Activated naive CD4-positive, alpha-beta T cell treated with anti-CD3 and anti-CD28 coated beads for 36 hours (primary cell): ENCODE measurements around the gene MUC5AC. TPM values are rescaled to one million over a fixed set of nuclear protein-coding genes. Genes with fewer than 3 reads are reported as not detected.

Experiments
- CTCF ChIA-PET: fragments of 350-600 bp; sonication (Branson Sonifier 250); formaldehyde crosslinking; loops from one replicate; lab custom pipeline; 2021; ENCODE audit warnings: antibody characterized with exemption; lab: Charles Lee
- DNase-seq: peaks from one replicate; pipeline ENCODE4 v3.0.0-alpha.2; 2020
- H3K27ac Mint-ChIP-seq: one replicate; pipeline ENCODE4 v1.8.0; 2021; ENCODE audit warnings: mild to moderate bottlenecking, mixed read lengths
- H3K27me3 Mint-ChIP-seq: one replicate; pipeline ENCODE4 v1.8.0; 2021; ENCODE audit warnings: low read depth, mixed read lengths
- H3K36me3 Mint-ChIP-seq: one replicate; pipeline ENCODE4 v1.8.0; 2021; ENCODE audit warnings: low read depth, mixed read lengths
- H3K4me1 Mint-ChIP-seq: one replicate; pipeline ENCODE4 v1.8.0; 2021; ENCODE audit warnings: low read depth, mixed read lengths
- H3K4me3 Mint-ChIP-seq: one replicate; pipeline ENCODE4 v1.8.0; 2021; ENCODE audit warnings: mild to moderate bottlenecking, moderate library complexity, mixed read lengths
- H3K9me3 Mint-ChIP-seq: one replicate; pipeline ENCODE4 v1.8.0; 2021; ENCODE audit warnings: mixed read lengths
- intact Hi-C: fragments of 100-400 bp; cut with micrococcal nuclease; formaldehyde crosslinking; loops from one replicate; pipeline ENCODE4 v1.15.1; 2023
- total RNA-seq, 2 experiments: library from RNA; stranded (reverse); gene quantifications; one replicate each; pipeline ENCODE4 v1.2.3, GENCODE V29; 2021

Gene MUC5AC
- total RNA-seq, 2 experiments from 2014 or later = not detected

DNA sequence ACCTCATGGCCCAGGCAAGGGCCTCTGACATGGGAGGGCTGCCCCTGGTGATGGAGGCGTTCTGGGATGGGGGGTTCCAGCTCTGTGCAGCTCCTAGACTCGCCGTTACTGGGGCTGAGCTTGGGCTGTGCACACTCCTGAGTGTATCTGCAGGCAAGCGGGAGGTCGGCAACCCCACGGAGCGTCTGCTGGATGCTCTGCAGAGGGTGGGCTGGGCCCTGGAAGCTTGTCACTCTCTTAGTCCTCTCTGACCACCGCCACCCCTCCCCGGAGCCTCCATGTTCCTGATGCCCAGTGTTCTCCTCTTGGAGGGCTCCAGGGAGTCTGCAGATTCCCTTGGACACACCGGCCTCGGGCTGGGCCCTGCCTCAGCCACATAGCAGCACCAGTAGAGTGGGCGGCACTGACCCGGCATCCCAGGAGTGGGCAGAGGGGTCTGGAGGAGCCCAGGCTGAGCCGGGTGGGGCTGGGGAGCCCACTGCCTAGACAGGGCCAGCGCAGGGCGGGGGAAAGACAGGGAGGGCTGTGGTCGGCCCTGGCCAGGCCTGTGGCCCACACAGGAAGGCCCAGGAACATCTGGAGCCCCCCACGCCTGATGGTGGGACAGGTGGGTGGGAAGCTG is 44.5 kb downstream of the MUC5AC start:
- no peaks in the 10 kb centered on the region for H3K9me3 Mint-ChIP-seq
- no peaks in the 10 kb centered on the region for H3K36me3 Mint-ChIP-seq
- no peaks in the 10 kb centered on the region for H3K27me3 Mint-ChIP-seq
- CTCF ChIA-PET = interaction anchor here (0.7 to 1.0 kb wide), 2 partner anchors 9 to 245 kb away, joined by 3 read pairs; no protein-coding TSS in a partner anchor
- H3K4me3 Mint-ChIP-seq = no peak overlapping the region
- DNase-seq = peak; percentile 44
- intact Hi-C loops = loop anchor here (2.0 to 5.0 kb wide), 2 partner anchors 90 to 187 kb away; partner anchors contain the start of gene BRSK2
- H3K4me1 Mint-ChIP-seq = no peaks in the 10 kb centered on the region
- no peak overlapping the region for H3K27ac Mint-ChIP-seq

DNA sequence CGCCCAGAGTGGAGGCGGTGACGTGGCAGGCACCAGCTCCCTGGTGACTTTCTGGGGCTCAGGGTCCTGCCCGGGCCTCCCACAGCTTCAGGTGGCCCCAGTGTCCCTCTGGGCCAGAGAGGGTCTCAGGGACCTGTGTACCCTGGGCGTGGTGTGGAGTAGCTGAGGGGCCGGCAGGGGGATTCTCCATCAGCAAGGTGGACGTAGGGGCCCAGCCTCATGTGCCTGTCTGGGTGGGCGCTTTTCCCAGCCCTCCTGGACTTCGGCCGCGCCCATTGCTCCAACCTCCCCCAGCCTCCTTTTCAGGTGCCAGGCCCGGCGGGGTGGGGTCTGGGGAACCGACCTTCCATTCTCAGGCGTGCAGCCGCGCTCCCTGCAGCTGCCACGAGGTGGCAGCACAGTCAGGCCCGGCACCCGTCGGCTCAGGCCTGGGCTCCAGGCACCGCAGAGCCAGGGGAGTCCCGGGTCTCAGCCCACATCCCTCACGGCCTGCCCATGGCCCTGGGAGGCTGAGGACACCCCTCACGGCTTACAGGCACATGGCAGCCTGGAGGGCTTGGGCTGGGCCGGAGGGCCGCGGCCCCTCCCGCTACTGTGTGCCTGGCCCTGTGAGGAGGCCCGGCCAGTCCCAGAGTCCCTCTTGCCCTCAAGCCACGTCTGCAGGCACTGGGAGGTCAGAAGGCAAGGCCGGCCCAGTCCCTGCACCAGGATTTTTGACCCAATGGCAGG is 45.2 kb downstream of the MUC5AC start:
- Mint-ChIP-seq H3K27ac (no peak overlapping the region), H3K27me3 (no peaks in the 10 kb centered on the region), H3K36me3 (no peaks in the 10 kb centered on the region), H3K4me1 (no peaks in the 10 kb centered on the region), H3K9me3 (no peaks in the 10 kb centered on the region), H3K4me3 (no peak overlapping the region)
- DNase-seq = peak; percentile 68
- CTCF ChIA-PET = interaction anchor here (1.0 kb wide), 1 partner anchor 9 kb away, joined by 3 read pairs; no protein-coding TSS in a partner anchor
- intact Hi-C loops = loop anchor here (1.0 to 5.0 kb wide), 4 partner anchors 91 to 371 kb away; partner anchors contain the start of gene BRSK2

DNA sequence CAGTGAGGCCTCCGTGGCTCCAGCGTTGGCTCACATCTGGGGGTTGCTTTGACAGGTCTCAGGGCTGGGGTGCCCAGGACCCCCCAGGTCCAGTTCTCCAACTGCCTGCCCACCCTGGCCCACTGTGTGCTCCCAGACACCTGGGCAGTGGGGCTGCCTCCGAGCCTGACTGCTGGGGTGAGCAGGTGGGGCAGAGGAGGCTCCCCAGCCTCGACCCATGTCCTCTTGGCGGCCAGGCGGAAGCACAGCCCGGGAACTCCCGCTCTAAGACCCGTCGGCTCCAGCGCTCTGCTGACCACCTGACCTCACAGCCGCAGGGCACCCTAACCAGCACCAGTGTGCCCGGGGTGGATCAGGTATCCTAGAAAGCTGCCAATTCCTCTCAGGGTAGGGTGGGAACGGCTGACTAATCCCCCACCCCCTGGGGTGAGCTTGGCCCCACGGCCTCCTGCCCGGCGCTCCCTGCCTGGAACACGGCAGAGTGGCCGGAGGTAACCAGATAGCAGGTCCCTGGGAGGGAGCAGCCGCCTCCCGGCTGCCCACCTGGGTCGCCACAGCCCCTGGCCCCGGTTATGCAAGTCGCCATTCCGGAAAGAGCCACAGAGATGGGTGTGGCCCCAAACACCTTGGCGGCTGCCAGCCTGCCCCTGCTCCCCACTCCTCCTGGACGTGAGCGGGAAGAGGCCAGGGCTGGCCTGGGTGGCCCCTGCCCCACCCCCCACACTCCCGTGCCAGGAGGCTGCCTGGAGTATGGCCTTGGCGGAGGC is 45.9 kb downstream of the MUC5AC start:
- Mint-ChIP-seq H3K9me3 (no peaks in the 10 kb centered on the region), H3K4me1 (no peaks in the 10 kb centered on the region), H3K4me3 (no peak overlapping the region), H3K27me3 (no peaks in the 10 kb centered on the region), H3K27ac (no peak overlapping the region), H3K36me3 (no peaks in the 10 kb centered on the region)
- CTCF ChIA-PET = interaction anchor here (0.6 kb wide), 1 partner anchor 312 kb away, joined by 3 read pairs; no protein-coding TSS in a partner anchor
- peak; percentile 3 for DNase-seq
- intact Hi-C loops = loop anchor here (1.0 to 5.0 kb wide), 4 partner anchors 91 to 371 kb away; partner anchors contain the start of gene BRSK2

DNA sequence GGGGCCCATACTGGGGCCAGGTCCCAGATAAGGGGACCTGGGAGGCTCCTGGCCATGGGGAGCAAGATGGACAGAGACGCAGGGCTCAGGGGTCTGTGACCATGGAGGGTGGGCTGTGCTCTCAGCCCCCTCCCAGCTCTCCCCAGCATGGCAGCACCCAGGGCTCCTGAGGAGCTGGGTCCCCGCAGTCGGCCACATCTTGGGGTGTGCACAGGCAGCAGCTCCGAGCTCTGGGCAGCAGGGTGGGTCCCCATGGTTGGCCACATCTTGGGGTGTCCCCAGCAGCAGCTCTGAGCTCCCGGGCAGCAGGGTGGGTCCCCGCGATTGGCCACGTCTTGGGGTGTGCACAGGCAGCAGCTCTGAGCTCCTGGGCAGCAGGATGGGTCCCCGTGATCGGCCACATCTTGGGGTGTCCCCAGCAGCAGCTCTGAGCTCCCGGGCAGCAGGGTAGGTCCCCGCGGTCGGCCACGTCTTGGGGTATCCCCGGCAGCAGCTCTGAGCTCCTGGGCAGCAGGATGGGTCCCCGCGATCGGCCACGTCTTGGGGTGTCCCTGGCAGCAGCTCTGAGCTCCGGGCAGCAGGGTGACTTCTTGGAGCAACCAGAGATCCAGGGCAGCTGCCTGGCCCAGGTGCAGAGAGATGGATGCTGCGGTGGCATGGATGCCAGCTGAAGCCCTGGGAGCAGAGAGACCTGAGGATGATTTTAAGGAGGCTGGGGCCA is 46.8 kb downstream of the MUC5AC start:
- CTCF ChIA-PET = interaction anchor here (0.6 to 1.3 kb wide), 4 partner anchors 284 to 370 kb away, joined by 3 to 8 read pairs (median 4); no protein-coding TSS in a partner anchor
- Mint-ChIP-seq H3K27me3 (no peaks in the 10 kb centered on the region), H3K36me3 (no peaks in the 10 kb centered on the region), H3K4me1 (no peaks in the 10 kb centered on the region), H3K27ac (no peak overlapping the region), H3K4me3 (no peak overlapping the region), H3K9me3 (no peaks in the 10 kb centered on the region)
- intact Hi-C loops = loop anchor here (5.0 kb wide), 1 partner anchor 92 kb away; no protein-coding TSS in a partner anchor
- DNase-seq = peak; percentile 4

DNA sequence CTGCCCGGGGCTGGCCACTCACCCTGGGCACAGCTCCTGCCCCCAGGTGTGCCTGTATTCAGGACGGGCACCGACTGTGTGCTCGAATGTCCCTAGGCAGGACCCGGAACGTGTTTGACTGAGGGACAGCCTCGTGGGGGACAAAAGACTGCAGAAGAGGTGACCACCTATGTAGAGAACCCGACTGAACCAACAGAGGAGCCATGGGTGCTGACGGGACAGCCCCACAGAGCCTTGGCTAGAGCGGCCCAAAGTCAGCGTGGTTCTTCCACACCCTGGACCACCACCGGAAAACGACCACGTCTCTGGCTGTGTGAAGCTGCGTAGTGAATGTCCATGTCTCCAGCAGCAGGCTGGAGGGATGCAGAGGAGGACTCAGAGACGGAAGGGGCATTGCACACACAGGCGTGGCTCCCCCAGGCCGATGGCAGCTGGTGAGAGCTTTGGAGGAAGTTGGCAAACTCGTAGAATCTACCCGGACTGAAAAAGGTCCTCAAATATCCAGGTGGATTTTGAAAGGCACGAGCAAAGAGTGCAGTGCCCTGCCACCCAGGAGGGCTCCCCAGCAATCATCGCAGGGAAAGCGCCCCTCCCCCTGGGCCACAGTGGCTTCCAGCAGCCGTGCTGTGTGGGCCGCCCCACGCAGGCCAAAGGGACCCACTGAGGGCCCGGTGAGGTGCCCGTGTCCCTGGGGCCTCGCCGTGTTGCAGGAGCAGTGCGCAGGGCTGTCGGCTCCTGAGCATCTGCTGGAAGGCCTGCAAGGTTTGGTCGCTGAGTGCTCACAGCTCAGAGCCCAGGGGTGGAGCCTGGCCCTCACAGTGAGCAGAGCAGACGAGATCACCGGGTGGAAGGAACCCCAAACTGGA is 47.6 kb downstream of the MUC5AC start:
- no peak overlapping the region for H3K4me3 Mint-ChIP-seq
- intact Hi-C loops = no loop called here
- CTCF ChIA-PET = interaction anchor here (0.7 to 1.3 kb wide), 2 partner anchors 283 to 369 kb away, joined by 3 to 8 read pairs; no protein-coding TSS in a partner anchor
- no peak overlapping the region for H3K27ac Mint-ChIP-seq
- H3K36me3 Mint-ChIP-seq = no peaks in the 10 kb centered on the region
- no peaks in the 10 kb centered on the region for H3K9me3 Mint-ChIP-seq
- H3K27me3 Mint-ChIP-seq = no peaks in the 10 kb centered on the region
- no peaks in the 10 kb centered on the region for H3K4me1 Mint-ChIP-seq
- DNase-seq = peak; percentile 1

DNA sequence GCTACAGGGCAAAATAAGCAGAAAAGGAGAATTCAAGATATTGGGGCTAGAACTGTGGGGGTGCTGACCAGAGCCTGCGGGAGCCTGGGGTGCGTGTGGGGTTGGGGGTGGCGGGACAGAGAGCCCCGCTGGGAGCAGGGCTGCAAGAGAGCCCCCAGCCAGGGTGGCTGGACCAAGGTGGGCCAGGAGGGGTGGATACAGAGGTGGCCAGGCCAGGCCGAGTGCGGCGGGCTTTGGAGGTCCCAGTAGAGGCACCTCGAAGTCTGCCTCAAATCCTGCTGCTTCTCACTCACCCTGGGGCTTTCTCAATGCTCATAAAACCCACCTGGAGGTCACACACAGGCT is 48.2 kb downstream of the MUC5AC start:
- Mint-ChIP-seq H3K4me3 (no peak overlapping the region), H3K36me3 (no peaks in the 10 kb centered on the region), H3K9me3 (peaks cover 4% of the 10 kb centered on the region), H3K27ac (no peak overlapping the region), H3K27me3 (peaks cover 2% of the 10 kb centered on the region), H3K4me1 (no peaks in the 10 kb centered on the region)
- DNase-seq = peak; percentile 2
- intact Hi-C loops = no loop called here
- CTCF ChIA-PET = no interaction called here

DNA sequence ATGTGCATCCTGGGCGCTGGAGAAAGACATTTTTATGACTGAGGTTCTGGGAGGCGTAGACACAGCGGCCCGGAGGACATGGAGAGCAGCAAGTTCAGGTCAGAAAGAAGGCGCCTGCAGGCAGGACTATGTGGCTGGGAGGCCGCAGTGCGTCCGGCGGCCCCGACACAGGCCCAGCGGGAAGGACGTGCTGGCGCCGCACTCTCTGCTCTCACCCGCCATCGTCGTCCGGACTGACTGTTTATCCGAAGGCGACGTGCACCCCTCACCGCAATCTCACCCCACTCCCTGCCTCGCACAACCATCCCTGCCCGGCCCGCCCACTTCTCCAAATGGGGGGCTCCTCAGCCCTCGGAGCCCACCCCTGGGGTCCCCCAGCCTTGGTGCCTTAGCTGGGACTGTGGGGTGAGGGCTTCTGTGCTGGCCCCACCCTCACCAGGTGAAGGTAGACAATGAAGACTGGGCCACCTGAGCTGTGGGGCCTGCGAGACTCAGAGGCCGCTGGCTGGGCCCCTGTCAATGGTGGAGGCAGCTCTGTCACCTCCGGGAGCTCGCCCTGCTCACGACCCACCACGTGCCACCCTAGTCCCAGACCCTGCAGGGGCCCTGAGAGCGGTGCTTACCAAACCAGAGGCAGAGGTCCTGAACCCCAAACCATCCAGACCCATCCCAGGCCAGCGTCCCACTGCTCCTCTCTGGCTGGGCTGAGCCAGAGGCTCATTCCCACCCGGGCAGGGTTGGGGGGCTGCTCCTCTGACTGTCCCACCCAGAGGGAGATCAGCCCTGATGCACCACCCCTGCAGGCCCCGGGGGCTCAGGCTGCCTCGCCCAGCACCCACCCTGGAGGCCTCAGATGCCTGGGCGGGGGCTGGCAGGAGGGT is 48.9 kb downstream of the MUC5AC start:
- CTCF ChIA-PET = interaction anchor here (0.6 kb wide), 1 partner anchor 113 kb away, joined by 4 read pairs; no protein-coding TSS in a partner anchor
- Mint-ChIP-seq H3K9me3 (peaks cover 11% of the 10 kb centered on the region), H3K27me3 (peaks cover 7% of the 10 kb centered on the region), H3K36me3 (peaks cover 2% of the 10 kb centered on the region), H3K4me3 (no peak overlapping the region), H3K4me1 (no peaks in the 10 kb centered on the region), H3K27ac (no peak overlapping the region)
- intact Hi-C loops = no loop called here
- DNase-seq = peak; percentile 1

DNA sequence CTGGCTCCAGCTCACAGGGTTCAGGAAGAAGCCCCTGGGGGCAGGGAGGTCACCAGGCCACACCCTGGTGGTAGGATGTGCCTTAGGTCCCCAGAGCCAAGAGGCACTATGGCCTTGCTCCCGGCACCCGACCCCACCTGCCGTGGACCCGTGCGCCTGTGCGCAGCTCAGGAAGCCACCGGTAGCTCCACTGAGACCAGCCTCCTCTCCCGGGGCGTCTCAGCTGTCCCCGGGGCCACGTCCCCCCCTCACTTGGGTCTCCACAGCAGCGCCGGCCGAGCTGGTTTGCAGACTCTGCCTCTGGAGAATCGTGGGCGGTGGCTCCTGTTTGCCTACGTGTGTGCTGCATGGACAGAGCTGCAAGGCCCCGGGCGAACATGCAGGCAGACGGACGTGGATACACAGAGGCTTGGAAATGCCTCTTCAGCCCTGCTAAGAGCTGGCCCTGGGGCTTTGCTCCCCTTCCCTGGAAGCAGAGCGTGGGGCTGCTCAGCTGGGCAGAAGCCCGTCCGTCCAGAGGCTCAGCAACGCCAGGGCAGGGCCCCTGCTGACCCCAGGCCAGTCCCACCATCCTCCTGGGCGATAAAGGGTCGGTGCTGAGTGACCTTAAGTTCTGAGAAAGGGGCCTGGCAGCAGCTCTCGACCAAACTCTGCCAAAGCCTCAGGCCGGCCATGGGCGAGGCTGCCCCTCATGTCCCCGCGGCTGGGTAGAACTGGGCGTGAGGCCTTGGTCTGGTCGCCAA is 49.8 kb downstream of the MUC5AC start:
- H3K27ac Mint-ChIP-seq = no peak overlapping the region
- no peaks in the 10 kb centered on the region for H3K4me1 Mint-ChIP-seq
- intact Hi-C loops = no loop called here
- no peak overlapping the region for H3K4me3 Mint-ChIP-seq
- H3K27me3 Mint-ChIP-seq = peaks cover 9% of the 10 kb centered on the region
- H3K9me3 Mint-ChIP-seq = peaks cover 19% of the 10 kb centered on the region
- CTCF ChIA-PET = interaction anchor here (0.6 kb wide), 1 partner anchor 112 kb away, joined by 4 read pairs; no protein-coding TSS in a partner anchor
- DNase-seq = peak; percentile 3
- H3K36me3 Mint-ChIP-seq = peaks cover 2% of the 10 kb centered on the region

DNA sequence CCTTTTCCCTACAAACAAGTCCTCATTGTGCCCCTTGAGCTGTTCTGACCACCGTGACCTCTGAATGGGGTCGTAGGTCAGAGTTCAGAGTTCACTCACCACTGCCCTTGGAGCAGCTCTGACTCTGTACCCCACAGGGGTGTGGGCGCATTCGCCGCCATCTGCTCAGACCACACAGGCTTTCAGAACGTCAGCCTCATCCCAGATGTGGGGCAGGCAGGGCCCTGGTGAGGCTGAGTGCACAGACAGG is 50.3 kb downstream of the MUC5AC start:
- peaks cover 2% of the 10 kb centered on the region for H3K36me3 Mint-ChIP-seq
- CTCF ChIA-PET = no interaction called here
- no peak overlapping the region for H3K27ac Mint-ChIP-seq
- H3K9me3 Mint-ChIP-seq = peaks cover 21% of the 10 kb centered on the region
- peak; percentile 3 for DNase-seq
- intact Hi-C loops = no loop called here
- peaks cover 9% of the 10 kb centered on the region for H3K27me3 Mint-ChIP-seq
- no peaks in the 10 kb centered on the region for H3K4me1 Mint-ChIP-seq
- H3K4me3 Mint-ChIP-seq = no peak overlapping the region
